GM23338 (cell line): ENCODE results near the gene VSIR. TPM values are rescaled to one million over a fixed set of nuclear protein-coding genes. Genes with fewer than 3 reads are reported as not detected.

Source experiments
- ATAC-seq: fragments of 200-7000 bp; cut with Tn5 transposase; 3 replicates; pipeline ENCODE4 v1.9.1; 2020
- DNase-seq: peaks from one replicate; pipeline ENCODE4 v3.0.0-alpha.2; 2015; ENCODE audit warnings: low spot score
- H2AFZ ChIP-seq: fragments of 200-600 bp; sonication (generic); 2 replicates; pipeline ENCODE4 v1.8.0; 2016; ENCODE audit warnings: antibody characterized with exemption, mild to moderate bottlenecking, moderate library complexity
- H3F3A ChIP-seq: fragments of 200-600 bp; sonication (generic); replicated peaks from 2 replicates; pipeline ENCODE4 v1.8.0; 2017; ENCODE audit warnings: antibody characterized with exemption, mixed run types, low read depth
- H3K27ac ChIP-seq: fragments of 200-600 bp; sonication (generic); 2 replicates; pipeline ENCODE4 v1.6.1; 2016; ENCODE audit warnings: low read depth
- H3K27me3 ChIP-seq: fragments of 200-600 bp; sonication (generic); 2 replicates; pipeline ENCODE4 v1.8.0; 2016; ENCODE audit warnings: mild to moderate bottlenecking, mixed run types, moderate library complexity; ENCODE audit not compliant: insufficient read depth
- H3K36me3 ChIP-seq: fragments of 200-600 bp; sonication (generic); 2 replicates; pipeline ENCODE4 v1.8.0; 2016; ENCODE audit warnings: mild to moderate bottlenecking; ENCODE audit not compliant: insufficient read depth
- H3K4me1 ChIP-seq: fragments of 200-600 bp; sonication (generic); 2 replicates; pipeline ENCODE4 v1.8.0; 2016; ENCODE audit warnings: mild to moderate bottlenecking, moderate library complexity; ENCODE audit not compliant: insufficient read depth
- H3K4me2 ChIP-seq: fragments of 200-600 bp; sonication (generic); 2 replicates; pipeline ENCODE4 v1.7.1; 2017; ENCODE audit warnings: mixed run types
- H3K4me3 ChIP-seq: fragments of 200-600 bp; sonication (generic); 2 replicates; pipeline ENCODE4 v1.6.1; 2016; ENCODE audit warnings: mixed run types
- H3K79me2 ChIP-seq: fragments of 200-600 bp; sonication (generic); replicated peaks from 2 replicates; pipeline ENCODE4 v1.8.0; 2017; ENCODE audit warnings: mild to moderate bottlenecking; ENCODE audit not compliant: insufficient read depth
- H3K9me2 ChIP-seq: fragments of 200-600 bp; sonication (generic); 2 replicates; pipeline ENCODE4 v1.8.0; 2017; ENCODE audit not compliant: insufficient read depth
- H4K20me1 ChIP-seq: fragments of 200-600 bp; sonication (generic); replicated peaks from 2 replicates; pipeline ENCODE4 v1.8.0; 2017; ENCODE audit warnings: mild to moderate bottlenecking; ENCODE audit not compliant: insufficient read depth
- H3K27ac Mint-ChIP-seq: 2 replicates; pipeline ENCODE4 v1.8.0; 2020; ENCODE audit warnings: inconsistent platforms, mild to moderate bottlenecking, moderate library complexity, mixed read lengths
- H3K27me3 Mint-ChIP-seq: 3 replicates; pipeline ENCODE4 v1.8.0; 2022; ENCODE audit warnings: low read depth, mild to moderate bottlenecking, moderate library complexity, mixed read lengths, inconsistent platforms; ENCODE audit not compliant: insufficient read depth, poor library complexity
- H3K36me3 Mint-ChIP-seq: 3 replicates; pipeline ENCODE4 v1.8.0; 2021; ENCODE audit warnings: low read depth, mild to moderate bottlenecking, inconsistent platforms, moderate library complexity, mixed read lengths
- H3K4me1 Mint-ChIP-seq: 3 replicates; pipeline ENCODE4 v1.8.0; 2020; ENCODE audit warnings: mild to moderate bottlenecking, inconsistent platforms, mixed read lengths
- H3K4me3 Mint-ChIP-seq: 3 replicates; pipeline ENCODE4 v1.8.0; 2021; ENCODE audit warnings: moderate library complexity, mild to moderate bottlenecking, inconsistent platforms, mixed read lengths
- H3K9me3 Mint-ChIP-seq: 3 replicates; pipeline ENCODE4 v1.8.0; 2020; ENCODE audit warnings: moderate library complexity, mild to moderate bottlenecking, inconsistent platforms, mixed read lengths
- CREB1 ChIP-seq: fragments of 250-450 bp; sonication (Bioruptor Pico); IDR thresholded peaks from 2 replicates; pipeline ENCODE4 v1.5.0; 2020; ENCODE audit warnings: low read depth, mild to moderate bottlenecking, moderate library complexity
- EZH2 ChIP-seq: fragments of 200-600 bp; sonication (generic); IDR thresholded peaks from one replicate; pipeline ENCODE4 v1.8.0; 2017; ENCODE audit warnings: antibody characterized with exemption, mild to moderate bottlenecking, low read depth; ENCODE audit not compliant: unreplicated experiment
- EZH2phosphoT487 ChIP-seq: fragments of 200-600 bp; sonication (generic); IDR thresholded peaks from one replicate; pipeline ENCODE4 v1.8.1; 2018; ENCODE audit warnings: antibody characterized with exemption; ENCODE audit not compliant: unreplicated experiment
- NANOG ChIP-seq: IDR thresholded peaks from 2 replicates; pipeline ENCODE4 v1.6.1; 2016; ENCODE audit warnings: antibody characterized with exemption, borderline replicate concordance
- POLR2AphosphoS5 ChIP-seq: IDR thresholded peaks from 2 replicates; pipeline ENCODE4 v1.6.1; 2016; ENCODE audit warnings: antibody characterized with exemption, low read depth
- STAT1 ChIP-seq: IDR thresholded peaks from one replicate; pipeline ENCODE4 v1.6.1; 2016; ENCODE audit warnings: antibody characterized with exemption; ENCODE audit not compliant: unreplicated experiment
- ZNF462 ChIP-seq: fragments of 250-450 bp; sonication (Bioruptor Pico); IDR thresholded peaks from 2 replicates; pipeline ENCODE4 v1.5.0; 2020; ENCODE audit warnings: mild to moderate bottlenecking, moderate library complexity
- polyA plus RNA-seq: library from polyadenylated mRNA; unstranded; fragments of >200 nt; fragmentation: Nextera tagmentation; extraction: Ambion mirVana; gene quantifications from 2 replicates; pipeline ENCODE4 v1.2.1, GENCODE V29; 2016
- total RNA-seq: library from RNA; depleted of rRNA; stranded (reverse); fragments of >200 nt; shearing (Covaris generic); gene quantifications from 2 replicates; pipeline ENCODE4 v1.2.3, GENCODE V29; 2014
- TF ChIP-seq, protein P1 (sequence below), 2 experiments: fragments of 200-600 bp in 1 of 2; sonication (generic) in 1 of 2; conservative IDR thresholded peaks; 2 replicates each; pipeline versions ENCODE4 v1.5.1 to v1.6.1; 2016 to 2017; ENCODE audit warnings: antibody characterized with exemption in 2 of 2, low read depth in 2 of 2, mild to moderate bottlenecking in 2 of 2, moderate library complexity in 1 of 2
- TF ChIP-seq, protein P2 (sequence below): IDR thresholded peaks from 2 replicates; pipeline ENCODE4 v1.6.1; 2016; ENCODE audit warnings: antibody characterized with exemption

The VSIR gene
- total and polyA plus RNA-seq, 2 experiments from 2014 or later, result 0.10 to 0.74 TPM

DNA sequence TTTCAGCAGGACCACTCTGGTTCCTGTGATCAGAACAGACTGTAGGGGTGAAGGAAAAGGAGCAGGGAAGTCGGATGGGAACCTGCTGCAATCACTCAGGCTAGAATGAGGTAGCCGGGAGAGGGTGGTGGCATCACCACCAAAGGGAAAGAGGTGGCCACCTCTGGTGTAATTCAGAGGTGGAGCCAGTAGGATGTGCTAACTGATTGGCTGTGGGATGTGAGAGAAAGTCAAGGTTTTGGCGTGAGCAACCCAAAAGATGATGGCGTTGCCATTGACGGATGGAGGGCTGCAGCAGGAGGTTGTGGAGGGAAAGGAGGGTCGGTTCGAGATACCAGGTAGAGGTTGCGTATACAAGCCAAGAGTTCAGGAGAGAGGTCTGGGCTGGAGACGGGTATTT is 7.4 kb upstream of the VSIR start:
- ATAC-seq, result peak; percentile 66
- H3K27ac Mint-ChIP-seq, result no peak overlapping the region

GRCh38 chr10:71780156-71780555 is 6.8 kb upstream of the VSIR start:
- H3K27me3 Mint-ChIP-seq, result peaks cover 11% of the 10 kb centered on the region

More for the DNA sequence above, 7.4 kb upstream of the VSIR start:
- Histone ChIP-seq H3K27ac (no peak overlapping the region), H3K79me2 (no peaks in the 10 kb centered on the region), H3K36me3 (no peaks in the 10 kb centered on the region), H3K27me3 (no peaks in the 10 kb centered on the region), H3K4me1 (peaks cover 8% of the 10 kb centered on the region), H3K4me2 (no peak overlapping the region), H2AFZ (0 out of 2 replicates have a peak overlapping the region, but pooled peaks have one; percentile 52), H4K20me1 (no peaks in the 10 kb centered on the region), H3K9me2 (no peaks in the 10 kb centered on the region), H3K4me3 (no peak overlapping the region), H3F3A (no peaks in the 10 kb centered on the region)
- 0 out of 3 replicates have a peak, but pooled peaks cover 2% of the 10 kb centered on the region for H3K9me3 Mint-ChIP-seq
- peaks cover 21% of the 10 kb centered on the region for H3K4me1 Mint-ChIP-seq
- peaks cover 11% of the 10 kb centered on the region for H3K27me3 Mint-ChIP-seq
- peak; percentile 46 for DNase-seq
- no peaks in the 10 kb centered on the region for H3K36me3 Mint-ChIP-seq
- TF ChIP-seq, protein P1, sequence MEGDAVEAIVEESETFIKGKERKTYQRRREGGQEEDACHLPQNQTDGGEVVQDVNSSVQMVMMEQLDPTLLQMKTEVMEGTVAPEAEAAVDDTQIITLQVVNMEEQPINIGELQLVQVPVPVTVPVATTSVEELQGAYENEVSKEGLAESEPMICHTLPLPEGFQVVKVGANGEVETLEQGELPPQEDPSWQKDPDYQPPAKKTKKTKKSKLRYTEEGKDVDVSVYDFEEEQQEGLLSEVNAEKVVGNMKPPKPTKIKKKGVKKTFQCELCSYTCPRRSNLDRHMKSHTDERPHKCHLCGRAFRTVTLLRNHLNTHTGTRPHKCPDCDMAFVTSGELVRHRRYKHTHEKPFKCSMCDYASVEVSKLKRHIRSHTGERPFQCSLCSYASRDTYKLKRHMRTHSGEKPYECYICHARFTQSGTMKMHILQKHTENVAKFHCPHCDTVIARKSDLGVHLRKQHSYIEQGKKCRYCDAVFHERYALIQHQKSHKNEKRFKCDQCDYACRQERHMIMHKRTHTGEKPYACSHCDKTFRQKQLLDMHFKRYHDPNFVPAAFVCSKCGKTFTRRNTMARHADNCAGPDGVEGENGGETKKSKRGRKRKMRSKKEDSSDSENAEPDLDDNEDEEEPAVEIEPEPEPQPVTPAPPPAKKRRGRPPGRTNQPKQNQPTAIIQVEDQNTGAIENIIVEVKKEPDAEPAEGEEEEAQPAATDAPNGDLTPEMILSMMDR (conservative IDR thresholded peaks at IDR 0.05; ENCODE audit: low read depth in 2 of 2), result peak; percentile 22 to 65; a peak in 2 of 4 replicates
- no peak for TF ChIP-seq EZH2phosphoT487
- no peak overlapping the region for H3K4me3 Mint-ChIP-seq

GRCh38 chr10:71779641-71780040 is 6.3 kb upstream of the VSIR start:
- Histone ChIP-seq H3K27me3 (no peaks in the 10 kb centered on the region), H2AFZ (no peak overlapping the region), H3K4me2 (no peak overlapping the region), H3K27ac (no peak overlapping the region), H3K79me2 (no peaks in the 10 kb centered on the region), H3F3A (no peaks in the 10 kb centered on the region), H4K20me1 (no peaks in the 10 kb centered on the region), H3K36me3 (no peaks in the 10 kb centered on the region), H3K4me3 (no peak overlapping the region), H3K9me2 (no peaks in the 10 kb centered on the region), H3K4me1 (peaks cover 8% of the 10 kb centered on the region)
- Mint-ChIP-seq H3K27me3 (peaks cover 11% of the 10 kb centered on the region), H3K9me3 (0 out of 3 replicates have a peak, but pooled peaks cover 2% of the 10 kb centered on the region), H3K36me3 (no peaks in the 10 kb centered on the region), H3K27ac (no peak overlapping the region), H3K4me1 (peaks cover 21% of the 10 kb centered on the region), H3K4me3 (no peak overlapping the region)
- ATAC-seq, result no peak
- DNase-seq, result no peak
- TF ChIP-seq ZNF462 (CRISPR knock-in tag), result no peak
- TF ChIP-seq CREB1 (CRISPR knock-in tag), result no peak
- TF ChIP-seq, protein P2, sequence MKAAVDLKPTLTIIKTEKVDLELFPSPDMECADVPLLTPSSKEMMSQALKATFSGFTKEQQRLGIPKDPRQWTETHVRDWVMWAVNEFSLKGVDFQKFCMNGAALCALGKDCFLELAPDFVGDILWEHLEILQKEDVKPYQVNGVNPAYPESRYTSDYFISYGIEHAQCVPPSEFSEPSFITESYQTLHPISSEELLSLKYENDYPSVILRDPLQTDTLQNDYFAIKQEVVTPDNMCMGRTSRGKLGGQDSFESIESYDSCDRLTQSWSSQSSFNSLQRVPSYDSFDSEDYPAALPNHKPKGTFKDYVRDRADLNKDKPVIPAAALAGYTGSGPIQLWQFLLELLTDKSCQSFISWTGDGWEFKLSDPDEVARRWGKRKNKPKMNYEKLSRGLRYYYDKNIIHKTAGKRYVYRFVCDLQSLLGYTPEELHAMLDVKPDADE, result no peak
- TF ChIP-seq NANOG, result no peak
- no peak for TF ChIP-seq STAT1

More at GRCh38 chr10:71780156-71780555, 6.8 kb upstream of the VSIR start:
- Histone ChIP-seq H3K79me2 (no peaks in the 10 kb centered on the region), H3K36me3 (no peaks in the 10 kb centered on the region), H3K9me2 (no peaks in the 10 kb centered on the region), H3F3A (no peaks in the 10 kb centered on the region), H2AFZ (no peak overlapping the region), H3K4me2 (no peak overlapping the region), H3K27me3 (no peaks in the 10 kb centered on the region), H3K27ac (no peak overlapping the region), H3K4me1 (peaks cover 8% of the 10 kb centered on the region), H4K20me1 (no peaks in the 10 kb centered on the region), H3K4me3 (no peak overlapping the region)
- Mint-ChIP-seq H3K4me1 (peaks cover 21% of the 10 kb centered on the region), H3K9me3 (0 out of 3 replicates have a peak, but pooled peaks cover 2% of the 10 kb centered on the region), H3K36me3 (no peaks in the 10 kb centered on the region), H3K4me3 (no peak overlapping the region), H3K27ac (no peak overlapping the region)
- ATAC-seq (no peak), DNase-seq (no peak)
- TF ChIP-seq EZH2 (no peak), POLR2AphosphoS5 (no peak), CREB1 (CRISPR knock-in tag) (no peak)
